DOHH2 (cell line): Measurements from ENCODE around the gene TRIM67.

Source experiments
- CTCF ChIP-seq: fragments of 200-600 bp; sonication (generic); IDR thresholded peaks from one replicate; pipeline ENCODE4 v1.5.1; 2014; ENCODE audit warnings: antibody characterized with exemption, mild to moderate bottlenecking, low read depth, low read length; ENCODE audit not compliant: poor library complexity, severe bottlenecking
- EZH2phosphoT487 ChIP-seq: fragments of 200-600 bp; sonication (generic); IDR thresholded peaks from 2 replicates; pipeline ENCODE4 v1.6.1; 2017; ENCODE audit warnings: borderline replicate concordance, mild to moderate bottlenecking, antibody characterized with exemption, low read length, moderate library complexity, mixed read lengths

- TF ChIP-seq CTCF (no peak), EZH2phosphoT487 (no peak)
Observed at GRCh38 chr1:231218078-231218477, 56.2 kb downstream of the TRIM67 start.
